ENCODE results near the gene DIAPH2.

The DIAPH2 gene

GRCh38 chrX:96982161-96982560 lies 297.5 kb downstream of the DIAPH2 start:
- no peak for DNase-seq

- DNase-seq: no peak
Measured at GRCh38 chrX:96984538-96984937, 299.9 kb downstream of the DIAPH2 start.

DNA sequence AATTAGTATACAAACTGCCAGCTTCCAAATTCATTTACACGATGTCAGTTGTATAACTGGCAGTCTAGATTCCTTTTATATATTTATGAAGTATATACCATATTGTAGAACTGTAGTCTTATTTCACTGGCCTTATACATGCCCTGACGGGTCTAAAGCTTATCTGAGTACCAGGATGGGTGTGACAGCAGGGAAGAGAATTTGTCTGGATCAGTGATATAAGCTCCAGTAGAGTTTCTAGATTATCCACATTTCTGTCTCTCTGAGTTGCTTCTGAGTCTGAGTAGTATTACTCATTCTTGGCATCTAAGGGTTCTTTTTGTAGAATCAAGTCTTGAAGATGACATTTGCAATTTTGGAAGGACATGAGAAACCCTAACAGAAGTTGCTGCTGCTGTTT lies 300.4 kb downstream of the DIAPH2 start:
- DNase-seq: no peak

- DNase-seq: no peak
Measured at GRCh38 chrX:96987228-96987627, 302.6 kb downstream of the DIAPH2 start.

DNA sequence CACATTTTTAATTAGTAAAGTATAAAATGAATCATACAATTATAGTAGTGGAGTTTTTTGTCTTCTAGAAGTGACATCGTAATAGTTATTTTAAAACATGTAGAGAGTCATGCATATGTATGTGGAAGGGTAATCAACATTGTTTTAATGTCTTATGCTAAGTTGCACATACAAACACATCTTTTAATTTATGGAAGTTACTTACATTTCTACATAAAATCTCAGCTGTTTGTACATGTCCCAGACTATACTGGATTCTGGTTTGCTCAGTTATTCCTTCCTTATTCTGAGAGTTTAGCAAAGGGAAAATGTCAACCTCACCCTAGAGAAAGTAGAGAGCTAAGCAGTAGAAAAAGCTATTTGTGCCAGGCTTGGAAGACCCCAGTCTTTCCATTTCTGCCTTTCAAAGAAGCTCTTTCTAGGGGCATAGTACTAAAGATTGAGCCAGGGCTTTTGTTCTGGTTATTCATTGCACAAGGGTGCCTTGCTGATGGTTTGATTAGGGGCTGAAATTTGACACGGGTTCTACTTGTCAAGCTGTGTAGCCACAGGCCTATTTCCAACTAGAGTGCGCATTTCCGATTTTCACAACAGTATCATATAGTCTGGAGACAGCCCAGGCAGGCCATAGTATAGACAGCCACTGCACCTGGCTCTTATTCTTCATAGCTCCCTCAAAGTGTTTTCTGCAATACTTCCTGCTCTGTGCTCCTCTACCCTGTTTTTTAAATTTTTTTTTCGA lies 305.4 kb downstream of the DIAPH2 start:
- no peak for DNase-seq

DNA sequence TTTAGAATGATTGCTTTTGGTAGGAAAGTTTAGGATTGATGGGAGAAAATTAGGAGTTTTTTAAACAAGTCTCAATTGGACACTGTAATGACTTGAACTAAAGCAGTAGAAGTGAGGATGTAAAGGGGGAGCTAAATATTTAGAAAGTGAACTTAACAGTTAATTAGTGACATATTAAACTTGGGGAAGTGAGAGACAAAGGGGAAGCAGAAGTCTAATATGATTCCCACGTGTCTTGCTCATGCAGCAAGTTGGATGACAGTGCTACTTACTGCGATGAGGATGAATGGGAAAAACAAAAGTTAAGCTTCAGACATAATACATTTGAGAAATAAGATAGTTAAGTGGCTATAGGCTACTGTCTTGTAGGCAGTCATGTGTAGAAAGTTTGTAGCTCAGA lies 309.5 kb downstream of the DIAPH2 start:
- DNase-seq: no peak

- DNase-seq: no peak
Measured at GRCh38 chrX:96997196-96997595, 312.6 kb downstream of the DIAPH2 start.

- no peak for DNase-seq
Measured at GRCh38 chrX:97000682-97001368, 316.2 kb downstream of the DIAPH2 start.

DNA sequence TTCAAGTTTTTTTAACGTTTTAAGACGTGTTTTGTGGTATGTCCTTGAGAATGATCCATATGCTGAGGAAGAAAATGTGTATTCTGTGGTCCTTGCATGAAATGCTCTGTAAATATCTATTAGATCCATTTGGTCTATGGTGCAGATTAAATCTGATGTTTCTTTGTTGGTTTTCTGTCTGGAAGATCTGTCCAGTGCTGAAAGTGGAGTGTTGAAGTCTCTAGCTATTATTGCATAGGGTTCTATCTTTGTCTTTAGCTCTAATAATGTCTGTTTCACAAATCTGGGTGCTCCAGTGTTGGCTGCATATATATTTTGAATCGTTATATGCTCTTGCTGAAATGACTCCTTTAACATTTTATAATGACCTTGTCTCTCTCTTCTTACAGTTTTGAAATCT lies 321.5 kb downstream of the DIAPH2 start:
- no peak for DNase-seq

- DNase-seq: no peak
Measured at GRCh38 chrX:97009391-97009790, 324.7 kb downstream of the DIAPH2 start.

- DNase-seq: no peak
Measured at GRCh38 chrX:97011540-97011939, 326.9 kb downstream of the DIAPH2 start.

- no peak for DNase-seq
Measured at GRCh38 chrX:97016106-97016505, 331.5 kb downstream of the DIAPH2 start.

GRCh38 chrX:97021680-97022079 lies 337.0 kb downstream of the DIAPH2 start:
- DNase-seq: no peak

DNA sequence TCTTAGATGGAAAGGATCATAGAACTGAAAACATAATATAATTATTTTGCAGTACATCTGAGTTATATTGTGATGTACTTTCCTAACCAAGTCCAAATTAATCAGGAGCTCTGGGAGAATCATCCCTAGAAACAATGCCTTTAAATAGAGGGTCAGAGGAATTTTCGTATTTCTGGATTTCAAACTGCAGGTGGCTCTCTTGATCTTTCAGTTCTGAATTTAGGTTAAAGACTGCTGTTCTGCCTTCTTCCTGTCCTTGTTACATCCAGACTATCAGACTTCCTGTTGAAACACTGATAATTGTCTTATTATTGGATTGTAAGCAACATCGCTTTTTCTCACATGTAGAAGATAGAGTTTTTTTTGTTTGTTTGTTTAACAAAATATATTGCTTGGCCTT lies 341.8 kb downstream of the DIAPH2 start:
- DNase-seq: no peak

- no peak for DNase-seq
Measured at GRCh38 chrX:97027384-97027922, 342.8 kb downstream of the DIAPH2 start.

GRCh38 chrX:97030463-97030862 lies 345.8 kb downstream of the DIAPH2 start:
- DNase-seq: no peak

DNA sequence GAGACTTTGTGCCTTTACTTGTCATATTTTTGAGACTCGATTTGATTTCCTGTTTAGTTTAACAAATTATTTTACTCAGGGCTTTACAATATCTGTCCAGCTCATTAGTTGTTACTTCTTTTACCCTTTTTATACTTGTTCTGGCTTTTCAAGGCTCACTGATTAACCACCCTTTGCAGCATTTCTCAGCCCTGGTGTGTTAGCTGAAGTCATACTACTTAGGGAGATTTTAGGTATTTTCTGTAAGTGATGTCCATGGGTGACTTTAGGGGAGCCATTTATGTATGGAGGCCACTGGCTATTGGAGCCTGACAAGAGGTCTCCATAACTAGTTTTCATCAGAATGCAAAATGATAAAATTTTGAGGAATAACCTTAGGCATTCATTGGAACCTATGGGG lies 346.3 kb downstream of the DIAPH2 start:
- DNase-seq: no peak

- DNase-seq: no peak
Measured at GRCh38 chrX:97039363-97040029, 354.9 kb downstream of the DIAPH2 start.

DNA sequence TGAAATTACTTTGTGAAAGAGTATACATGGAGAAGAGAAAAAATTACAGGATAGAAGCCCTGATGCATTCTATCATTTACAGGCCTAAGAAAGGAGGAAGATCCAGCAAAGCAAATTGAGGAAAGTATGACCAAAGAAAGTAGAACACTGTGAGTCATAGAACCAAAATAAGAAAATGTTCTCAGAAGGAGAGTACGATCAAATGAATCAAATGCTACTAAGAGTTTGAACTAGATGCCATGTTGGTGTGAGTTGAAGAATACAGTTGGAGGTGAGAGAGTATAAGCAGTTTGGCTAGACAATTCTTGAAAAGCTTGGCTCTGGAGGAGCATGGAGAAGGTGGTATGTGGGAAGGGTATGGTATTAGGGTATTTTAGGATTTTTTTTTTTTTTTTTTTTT lies 360.8 kb downstream of the DIAPH2 start:
- no peak for DNase-seq

GRCh38 chrX:97046867-97047266 lies 362.2 kb downstream of the DIAPH2 start:
- no peak for DNase-seq

GRCh38 chrX:97050392-97050791 lies 365.8 kb downstream of the DIAPH2 start:
- no peak for DNase-seq

- no peak for DNase-seq
Measured at GRCh38 chrX:97057349-97057909, 372.8 kb downstream of the DIAPH2 start.

- DNase-seq: no peak
Measured at GRCh38 chrX:97060020-97060419, 375.4 kb downstream of the DIAPH2 start.

DNA sequence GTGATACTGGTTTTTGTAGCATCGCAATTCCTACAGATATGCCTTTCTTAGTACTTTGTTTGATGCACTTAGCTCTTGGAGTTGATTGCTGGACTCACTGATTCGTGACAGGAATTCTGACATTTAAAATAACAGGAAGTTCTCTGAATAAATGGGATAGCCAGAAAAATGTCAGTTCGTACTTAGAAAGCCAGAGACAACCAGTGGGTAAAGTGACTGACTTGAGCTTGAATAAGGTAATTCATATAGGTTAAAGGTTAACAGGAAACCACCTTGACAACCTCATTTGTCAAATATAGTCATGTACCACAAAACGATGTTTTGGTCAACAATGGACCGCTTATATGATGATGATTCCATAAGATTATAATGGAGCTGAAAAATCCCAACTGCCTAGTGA lies 380.4 kb downstream of the DIAPH2 start:
- no peak for DNase-seq

All from stimulated activated CD4-positive, alpha-beta T cell treated with anti-CD3 and anti-CD28 coated beads, Interleukin-1b, Interleukin-23, amount 100 ng/mL, for 48 hours (primary cell).